22Rv1 (cell line): ENCODE results near the gene SETD6.
"Not testable (repeated sequence)": the region's sequence is repeated elsewhere in the genome, so short reads cannot be mapped to it uniquely, and the experiment has no call there.

Source experiments
- H3K27ac ChIP-seq: fragments of 450-650 bp; 2 replicates; pipeline ENCODE4 v1.5.1; 2017
- ZFX ChIP-seq: fragments of 450-650 bp; IDR thresholded peaks from 2 replicates; pipeline ENCODE4 v1.6.1; 2017; ENCODE audit warnings: antibody characterized with exemption, borderline replicate concordance
- TF ChIP-seq, protein P1 (sequence below): fragments of 450-650 bp; IDR thresholded peaks from 2 replicates; pipeline ENCODE4 v1.5.1; 2017; ENCODE audit warnings: mild to moderate bottlenecking

The SETD6 gene

DNA sequence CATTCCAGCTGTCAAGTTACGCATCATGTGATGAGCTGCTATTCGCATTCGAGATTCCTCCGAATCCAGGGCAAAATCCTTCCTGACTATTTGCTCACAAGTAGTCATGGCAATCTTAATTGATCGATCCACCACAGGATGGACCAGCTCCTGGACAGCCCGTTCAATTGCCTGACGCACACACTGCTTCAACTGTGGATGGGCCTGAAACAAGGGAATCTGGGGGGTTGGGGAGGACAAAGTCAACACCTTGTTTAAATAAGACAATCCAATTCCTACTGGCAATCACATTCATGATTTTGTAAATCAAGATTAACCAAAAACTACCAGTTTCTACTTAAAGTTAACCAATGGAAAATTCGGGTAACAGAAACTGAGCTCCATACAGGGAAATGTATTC, 28.4 kb downstream of the SETD6 start:
- H3K27ac ChIP-seq, result no peak overlapping the region
- TF ChIP-seq, protein P1, sequence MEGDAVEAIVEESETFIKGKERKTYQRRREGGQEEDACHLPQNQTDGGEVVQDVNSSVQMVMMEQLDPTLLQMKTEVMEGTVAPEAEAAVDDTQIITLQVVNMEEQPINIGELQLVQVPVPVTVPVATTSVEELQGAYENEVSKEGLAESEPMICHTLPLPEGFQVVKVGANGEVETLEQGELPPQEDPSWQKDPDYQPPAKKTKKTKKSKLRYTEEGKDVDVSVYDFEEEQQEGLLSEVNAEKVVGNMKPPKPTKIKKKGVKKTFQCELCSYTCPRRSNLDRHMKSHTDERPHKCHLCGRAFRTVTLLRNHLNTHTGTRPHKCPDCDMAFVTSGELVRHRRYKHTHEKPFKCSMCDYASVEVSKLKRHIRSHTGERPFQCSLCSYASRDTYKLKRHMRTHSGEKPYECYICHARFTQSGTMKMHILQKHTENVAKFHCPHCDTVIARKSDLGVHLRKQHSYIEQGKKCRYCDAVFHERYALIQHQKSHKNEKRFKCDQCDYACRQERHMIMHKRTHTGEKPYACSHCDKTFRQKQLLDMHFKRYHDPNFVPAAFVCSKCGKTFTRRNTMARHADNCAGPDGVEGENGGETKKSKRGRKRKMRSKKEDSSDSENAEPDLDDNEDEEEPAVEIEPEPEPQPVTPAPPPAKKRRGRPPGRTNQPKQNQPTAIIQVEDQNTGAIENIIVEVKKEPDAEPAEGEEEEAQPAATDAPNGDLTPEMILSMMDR, result no peak
- TF ChIP-seq ZFX, result no peak

DNA sequence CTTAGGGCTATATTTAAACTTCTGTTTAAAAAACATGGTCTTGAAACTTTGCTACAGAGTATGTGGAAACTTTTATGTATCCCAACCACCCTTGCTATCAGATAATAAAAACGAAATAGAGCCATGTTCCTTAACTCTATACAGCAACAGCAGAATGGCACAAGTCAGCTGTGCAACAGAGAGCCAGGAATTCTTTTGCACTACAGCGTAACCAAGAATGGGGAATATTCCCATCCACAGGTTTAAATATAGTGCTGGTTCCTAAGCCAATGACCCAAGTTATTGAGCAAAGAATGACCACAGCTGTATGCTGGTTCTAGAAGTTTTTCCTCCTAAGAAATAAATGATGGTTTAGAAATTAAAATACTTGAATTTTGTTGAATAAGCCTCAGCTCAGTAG, 33.1 kb downstream of the SETD6 start:
- H3K27ac ChIP-seq, result no peak overlapping the region
- TF ChIP-seq ZFX, result no peak
- TF ChIP-seq, protein P1, result no peak

DNA sequence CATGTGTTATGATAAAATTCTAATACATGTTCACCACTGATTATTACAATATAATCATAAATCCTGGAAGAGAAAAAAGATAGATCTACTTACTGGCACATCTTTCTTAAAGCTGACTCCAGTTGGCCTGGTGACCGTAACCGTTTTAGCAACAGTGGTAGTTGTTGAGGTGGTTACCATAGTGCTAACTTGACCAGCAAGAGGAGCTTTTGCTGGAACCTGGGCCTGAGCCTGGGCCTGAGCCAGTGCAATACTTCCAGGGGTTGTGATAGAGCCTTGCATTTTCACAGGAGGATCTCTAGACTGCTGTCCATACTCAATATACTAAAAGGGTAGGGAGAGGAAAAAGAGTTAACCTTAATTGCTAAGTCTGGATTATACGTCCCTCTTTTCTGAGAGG, 36.2 kb downstream of the SETD6 start:
- TF ChIP-seq, protein P1, result no peak
- no peak for TF ChIP-seq ZFX
- no peak overlapping the region for H3K27ac ChIP-seq

DNA sequence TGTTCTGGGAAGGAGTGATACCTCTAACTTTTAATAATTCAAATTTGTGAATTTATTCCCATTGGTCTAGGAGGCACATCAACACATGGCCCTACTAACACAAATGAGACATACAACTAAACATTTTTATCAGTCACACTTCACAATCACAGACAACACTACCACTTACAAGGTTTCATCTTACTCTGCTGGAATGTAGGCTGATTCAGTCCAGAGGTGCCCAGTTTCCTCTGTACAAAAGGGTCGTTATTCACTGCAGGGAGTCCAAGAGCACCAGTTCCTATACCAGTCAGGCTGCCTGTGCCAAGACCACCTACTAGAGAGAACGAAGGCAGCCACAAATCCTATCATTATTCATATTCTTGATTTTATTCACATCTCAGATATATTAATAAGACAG, 41.4 kb downstream of the SETD6 start:
- H3K27ac ChIP-seq, result no peak overlapping the region
- TF ChIP-seq, protein P1, result no peak
- no peak for TF ChIP-seq ZFX

DNA sequence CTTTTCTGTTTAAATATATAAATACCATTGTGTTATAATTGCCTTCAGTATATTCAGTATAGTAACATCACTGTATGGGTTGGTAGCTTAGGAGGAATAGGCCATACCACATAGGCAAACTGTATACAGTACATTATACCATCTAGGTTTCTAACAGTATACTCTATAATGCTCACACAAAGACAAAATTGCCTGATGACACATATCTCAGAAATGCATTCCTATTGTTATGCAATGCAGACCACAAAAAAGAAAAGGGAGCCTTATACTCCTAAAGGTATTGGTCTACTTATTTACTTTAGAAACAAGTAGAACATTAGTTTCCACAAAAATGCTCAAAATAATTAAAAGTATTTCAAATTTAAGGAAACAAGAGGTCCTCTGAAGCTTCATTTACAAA, 47.9 kb downstream of the SETD6 start:
- no peak overlapping the region for H3K27ac ChIP-seq
- no peak for TF ChIP-seq ZFX

DNA sequence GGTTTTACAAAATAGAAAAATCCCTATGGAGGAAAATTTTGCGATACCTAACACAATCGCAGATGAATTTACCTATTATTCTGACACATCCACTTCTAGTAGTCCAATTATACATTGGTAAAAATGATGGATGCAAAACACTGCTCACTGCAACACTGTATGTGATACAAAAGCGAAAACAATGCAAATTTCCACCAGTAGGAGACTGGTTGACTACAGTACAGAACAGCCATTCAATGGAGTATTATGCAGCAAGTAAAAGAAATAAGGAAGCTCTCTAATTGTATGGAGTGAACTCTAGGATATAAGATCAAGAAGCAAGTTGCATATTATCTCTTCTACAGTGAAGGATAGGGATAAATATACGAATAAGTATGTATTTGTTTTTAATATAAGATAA, 48.5 kb downstream of the SETD6 start:
- TF ChIP-seq ZFX, result no peak
- TF ChIP-seq, protein P1, result no peak
- H3K27ac ChIP-seq, result no peak overlapping the region

DNA sequence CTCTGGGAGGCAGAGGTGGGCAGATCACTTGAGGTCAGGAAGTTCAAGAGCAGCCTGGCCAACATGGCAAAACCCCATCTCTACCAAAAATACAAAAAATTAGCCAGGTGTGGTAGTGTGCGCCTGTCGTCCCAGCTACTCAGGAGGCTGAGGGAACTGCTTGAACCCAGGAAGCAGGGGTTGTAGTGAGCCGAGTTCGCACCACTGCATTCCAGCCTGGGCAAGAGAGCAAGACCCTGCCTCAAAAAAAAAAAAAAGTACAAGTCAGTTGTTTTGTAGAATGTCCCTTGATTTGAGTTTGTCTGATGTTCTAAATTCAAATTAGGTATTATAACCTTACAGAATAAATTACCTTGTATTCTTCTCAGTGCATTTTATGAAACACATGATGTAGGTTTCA, 50.4 kb downstream of the SETD6 start:
- H3K27ac ChIP-seq, result not testable (repeated sequence)
